ENCODE measurements around the gene ZSCAN1.

- no peak for TF ChIP-seq CTCF (IDR thresholded peaks at IDR 0.05)
- TF ChIP-seq POLR2A (IDR thresholded peaks at IDR 0.05): no peak
- TF ChIP-seq EP300 (IDR thresholded peaks at IDR 0.05): no peak
- TF ChIP-seq POLR2AphosphoS5 (IDR thresholded peaks at IDR 0.05): no peak
Measured at GRCh38 chr19:58056261-58056660, 22.4 kb downstream of the ZSCAN1 start.
